GM12873 (cell line): ENCODE results near the gene TBC1D30.

Source experiments
- TF ChIP-seq, protein P1 (sequence below): IDR thresholded peaks from 2 replicates; pipeline ENCODE4 v1.5.1; 2012; ENCODE audit warnings: low read depth, mild to moderate bottlenecking, moderate library complexity, low read length, control low read depth; ENCODE audit not compliant: insufficient read depth; ENCODE audit errors: missing control alignments

TBC1D30 gene

GRCh38 chr12:64808110-64808509, 16.3 kb upstream of the TBC1D30 start:
- TF ChIP-seq, protein P1, sequence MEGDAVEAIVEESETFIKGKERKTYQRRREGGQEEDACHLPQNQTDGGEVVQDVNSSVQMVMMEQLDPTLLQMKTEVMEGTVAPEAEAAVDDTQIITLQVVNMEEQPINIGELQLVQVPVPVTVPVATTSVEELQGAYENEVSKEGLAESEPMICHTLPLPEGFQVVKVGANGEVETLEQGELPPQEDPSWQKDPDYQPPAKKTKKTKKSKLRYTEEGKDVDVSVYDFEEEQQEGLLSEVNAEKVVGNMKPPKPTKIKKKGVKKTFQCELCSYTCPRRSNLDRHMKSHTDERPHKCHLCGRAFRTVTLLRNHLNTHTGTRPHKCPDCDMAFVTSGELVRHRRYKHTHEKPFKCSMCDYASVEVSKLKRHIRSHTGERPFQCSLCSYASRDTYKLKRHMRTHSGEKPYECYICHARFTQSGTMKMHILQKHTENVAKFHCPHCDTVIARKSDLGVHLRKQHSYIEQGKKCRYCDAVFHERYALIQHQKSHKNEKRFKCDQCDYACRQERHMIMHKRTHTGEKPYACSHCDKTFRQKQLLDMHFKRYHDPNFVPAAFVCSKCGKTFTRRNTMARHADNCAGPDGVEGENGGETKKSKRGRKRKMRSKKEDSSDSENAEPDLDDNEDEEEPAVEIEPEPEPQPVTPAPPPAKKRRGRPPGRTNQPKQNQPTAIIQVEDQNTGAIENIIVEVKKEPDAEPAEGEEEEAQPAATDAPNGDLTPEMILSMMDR, result no peak

GRCh38 chr12:64810831-64811230, 13.6 kb upstream of the TBC1D30 start:
- TF ChIP-seq, protein P1, result no peak

GRCh38 chr12:64813723-64814122, 10.7 kb upstream of the TBC1D30 start:
- TF ChIP-seq, protein P1, result no peak

- TF ChIP-seq, protein P1, result no peak
Observed at GRCh38 chr12:64814432-64814831, 10.0 kb upstream of the TBC1D30 start.

- TF ChIP-seq, protein P1, result no peak
Observed at GRCh38 chr12:64819816-64820402, 4.5 kb upstream of the TBC1D30 start.

DNA sequence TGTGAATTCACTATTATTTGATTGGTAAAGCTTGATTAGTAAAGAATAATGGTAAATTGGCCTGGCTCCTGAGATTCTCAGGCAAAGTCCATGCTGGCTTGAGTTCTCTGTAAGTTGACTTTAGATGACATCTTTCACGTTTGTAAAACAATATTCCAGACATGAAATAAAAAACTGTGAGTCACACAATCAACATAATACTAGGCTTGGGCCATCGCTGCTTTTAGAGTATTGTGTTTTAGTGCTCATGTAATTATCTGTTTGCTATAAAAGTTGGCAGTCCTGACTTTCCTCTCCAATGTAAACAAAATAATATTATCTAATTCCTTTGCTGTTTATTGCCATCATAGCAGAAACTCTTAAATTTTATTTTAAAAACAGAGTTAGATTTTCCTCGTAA, 3.9 kb upstream of the TBC1D30 start:
- TF ChIP-seq, protein P1, result no peak

DNA sequence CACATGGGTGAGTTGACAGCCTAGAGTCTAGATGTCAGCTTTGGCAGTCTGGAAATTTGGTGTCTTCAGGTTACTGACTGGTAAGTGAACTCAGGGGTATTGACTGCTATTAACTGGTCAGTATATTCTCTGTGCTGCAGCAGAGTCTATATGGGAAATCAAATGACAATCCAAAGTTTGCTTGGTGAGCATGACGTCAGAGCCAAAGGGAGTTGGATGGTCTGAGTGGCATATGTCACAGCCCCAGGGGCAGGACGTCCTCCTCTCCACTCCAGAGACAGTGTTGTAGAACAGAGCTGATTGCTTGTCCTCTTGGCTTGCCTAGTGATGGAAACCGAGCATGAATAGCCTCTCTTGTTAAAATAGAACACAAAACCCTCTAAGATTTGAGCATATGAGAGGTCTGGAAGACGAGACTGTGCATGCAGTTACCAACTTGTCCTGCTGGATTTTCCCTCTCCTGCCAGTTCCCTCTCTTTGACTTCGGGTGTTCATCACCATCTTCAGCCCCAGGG, 3.3 kb upstream of the TBC1D30 start:
- TF ChIP-seq, protein P1, result no peak
